BJ (cell line): ENCODE measurements around the gene ADD1. TPM values are rescaled to one million over a fixed set of nuclear protein-coding genes. Genes with fewer than 3 reads are reported as not detected.

Source experiments
- CTCF ChIA-PET: fragments of 350-600 bp; formaldehyde crosslinking; extraction: SDS; loops from one replicate; lab custom pipeline; 2021; ENCODE audit warnings: antibody characterized with exemption, inconsistent platforms; lab: Yijun Ruan, JAX
- POLR2A ChIA-PET: fragments of 300-600 bp; sonication (Branson Sonifier 250); formaldehyde crosslinking; extraction: SDS; loops from one replicate; lab custom pipeline; 2021; ENCODE audit warnings: antibody characterized with exemption; lab: Charles Lee
- DNase-seq: peaks from one replicate; pipeline ENCODE4 v3.0.0-alpha.2; 2011; ENCODE audit warnings: low read depth
- H3K27me3 ChIP-seq: 2 replicates; pipeline ENCODE4 v1.6.0; 2011; ENCODE audit warnings: low read length; ENCODE audit not compliant: control insufficient read depth, insufficient read depth
- H3K36me3 ChIP-seq: 2 replicates; pipeline ENCODE4 v1.5.1; 2011; ENCODE audit warnings: low read length; ENCODE audit not compliant: control insufficient read depth, insufficient read depth
- H3K4me3 ChIP-seq: 2 replicates; pipeline ENCODE4 v1.5.1; 2011; ENCODE audit warnings: low read depth, mild to moderate bottlenecking, control low read depth, low read length
- polyA plus RNA-seq: library from polyadenylated mRNA; depleted of rRNA; stranded (reverse); fragments of >200 nt; gene quantifications from 2 replicates; pipeline ENCODE4 v1.2.3, GENCODE V29; 2011
- TF ChIP-seq, protein P1 (sequence below): IDR thresholded peaks from 2 replicates; pipeline ENCODE4 v1.5.1; 2011; ENCODE audit warnings: low read depth, mild to moderate bottlenecking, control low read depth, inconsistent platforms, low read length, moderate library complexity; ENCODE audit not compliant: insufficient read depth

ADD1 gene
- polyA plus RNA-seq, 1 experiment = 140 TPM

DNA sequence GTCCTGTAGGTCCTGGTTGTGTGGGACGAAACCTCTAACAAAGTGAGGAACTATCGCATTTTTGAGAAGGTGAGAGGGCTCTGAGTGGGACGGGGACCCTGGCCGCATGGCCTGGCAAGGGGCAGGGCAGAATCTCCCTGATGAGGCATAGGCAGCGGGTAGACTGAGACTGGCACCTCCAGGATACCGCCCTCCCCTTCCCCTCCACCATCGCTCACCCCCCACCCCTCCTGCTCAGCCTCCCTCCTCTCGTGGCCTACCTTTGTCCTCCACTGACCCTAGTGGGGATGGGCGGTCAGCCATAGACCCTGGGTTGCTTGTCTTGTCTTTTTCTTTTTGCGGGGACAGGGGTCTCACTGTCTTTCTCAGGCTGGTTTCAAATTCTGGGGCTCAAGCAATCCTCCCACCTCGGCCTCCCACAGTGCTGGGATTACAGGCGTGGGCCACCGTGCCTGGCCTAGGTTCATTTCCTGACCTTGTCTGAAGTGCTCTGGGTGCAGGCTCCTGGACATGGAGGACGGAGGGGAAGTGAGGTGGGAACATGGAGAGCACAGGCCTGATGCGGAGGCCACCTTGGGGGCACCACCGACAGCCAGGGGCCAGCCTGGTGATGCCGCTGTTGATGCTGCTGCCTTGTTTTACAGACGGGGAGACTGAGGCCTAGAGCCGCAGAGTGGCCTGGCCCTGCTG lies 10.5 kb upstream of the ADD1 start:
- ChIA-PET POLR2A (no interaction called here), CTCF (no interaction called here)
- TF ChIP-seq, protein P1, sequence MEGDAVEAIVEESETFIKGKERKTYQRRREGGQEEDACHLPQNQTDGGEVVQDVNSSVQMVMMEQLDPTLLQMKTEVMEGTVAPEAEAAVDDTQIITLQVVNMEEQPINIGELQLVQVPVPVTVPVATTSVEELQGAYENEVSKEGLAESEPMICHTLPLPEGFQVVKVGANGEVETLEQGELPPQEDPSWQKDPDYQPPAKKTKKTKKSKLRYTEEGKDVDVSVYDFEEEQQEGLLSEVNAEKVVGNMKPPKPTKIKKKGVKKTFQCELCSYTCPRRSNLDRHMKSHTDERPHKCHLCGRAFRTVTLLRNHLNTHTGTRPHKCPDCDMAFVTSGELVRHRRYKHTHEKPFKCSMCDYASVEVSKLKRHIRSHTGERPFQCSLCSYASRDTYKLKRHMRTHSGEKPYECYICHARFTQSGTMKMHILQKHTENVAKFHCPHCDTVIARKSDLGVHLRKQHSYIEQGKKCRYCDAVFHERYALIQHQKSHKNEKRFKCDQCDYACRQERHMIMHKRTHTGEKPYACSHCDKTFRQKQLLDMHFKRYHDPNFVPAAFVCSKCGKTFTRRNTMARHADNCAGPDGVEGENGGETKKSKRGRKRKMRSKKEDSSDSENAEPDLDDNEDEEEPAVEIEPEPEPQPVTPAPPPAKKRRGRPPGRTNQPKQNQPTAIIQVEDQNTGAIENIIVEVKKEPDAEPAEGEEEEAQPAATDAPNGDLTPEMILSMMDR = no peak
- H3K4me3 ChIP-seq = no peak overlapping the region
- H3K27me3 ChIP-seq = no peaks in the 10 kb centered on the region
- peaks cover 52% of the 10 kb centered on the region for H3K36me3 ChIP-seq
- DNase-seq = no peak

DNA sequence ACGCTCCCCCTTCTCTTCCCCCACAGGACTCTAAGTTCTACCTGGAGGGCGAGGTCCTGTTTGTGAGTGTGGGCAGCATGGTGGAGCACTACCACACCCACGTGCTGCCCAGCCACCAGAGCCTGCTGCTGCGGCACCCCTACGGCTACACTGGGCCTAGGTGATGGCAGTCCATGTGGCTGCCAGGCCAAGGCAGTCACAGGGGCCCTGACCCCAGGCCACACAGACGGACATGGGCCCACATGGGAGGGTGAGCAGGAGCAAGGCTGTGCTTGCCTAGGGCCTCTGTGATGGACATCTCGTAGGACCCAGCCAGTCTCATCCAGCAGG lies 10.0 kb upstream of the ADD1 start:
- POLR2A ChIA-PET = no interaction called here

DNA sequence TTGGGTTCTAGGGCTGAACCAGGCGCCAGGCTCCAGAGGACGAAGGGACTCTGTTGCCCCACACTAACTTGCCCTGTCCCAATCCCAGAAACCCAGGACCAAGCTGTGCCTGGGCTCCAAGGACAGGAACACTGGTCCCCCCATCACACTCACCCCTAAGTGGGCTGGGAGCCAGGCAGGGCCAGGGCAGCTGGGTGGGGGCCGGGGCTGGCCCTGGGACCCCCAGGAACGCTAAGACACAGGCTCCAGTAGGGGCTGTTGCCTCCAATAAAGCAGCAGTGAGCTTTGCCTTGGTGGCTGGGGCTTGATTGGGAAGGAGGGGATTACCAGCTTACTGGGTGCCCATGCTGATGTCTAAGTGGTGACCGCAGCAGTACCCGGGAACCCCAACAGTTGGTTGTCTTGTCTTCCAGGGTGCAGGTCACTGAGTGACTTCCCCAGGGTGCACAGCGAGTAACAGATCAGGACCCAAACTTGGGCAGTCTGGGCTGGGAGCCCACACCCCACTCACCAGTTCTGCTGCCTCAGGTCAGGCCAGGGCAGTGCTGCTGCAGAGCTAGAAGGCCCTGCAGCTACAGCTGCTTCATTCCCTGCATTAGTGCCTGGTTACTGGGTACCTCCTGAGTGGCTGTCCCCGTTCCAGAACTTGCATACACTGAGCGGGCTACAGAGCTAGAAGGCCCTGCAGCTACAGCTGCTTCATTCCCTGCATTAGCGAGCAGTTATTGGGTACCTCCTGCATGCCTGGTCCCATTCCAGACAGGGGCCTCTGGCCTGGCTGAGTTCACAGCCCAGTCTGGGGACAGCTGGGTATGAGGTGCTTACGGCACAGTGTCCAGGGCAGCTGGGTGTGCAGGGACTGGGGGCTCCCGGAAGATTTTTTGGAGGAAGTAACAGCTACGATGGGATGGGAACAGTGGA lies 9.4 kb upstream of the ADD1 start:
- DNase-seq = no peak

More for the DNA sequence above, 10.0 kb upstream of the ADD1 start:
- DNase-seq = no peak
- peaks cover 49% of the 10 kb centered on the region for H3K36me3 ChIP-seq
- no peaks in the 10 kb centered on the region for H3K27me3 ChIP-seq
- CTCF ChIA-PET = no interaction called here
- TF ChIP-seq, protein P1 = no peak
- no peak overlapping the region for H3K4me3 ChIP-seq

DNA sequence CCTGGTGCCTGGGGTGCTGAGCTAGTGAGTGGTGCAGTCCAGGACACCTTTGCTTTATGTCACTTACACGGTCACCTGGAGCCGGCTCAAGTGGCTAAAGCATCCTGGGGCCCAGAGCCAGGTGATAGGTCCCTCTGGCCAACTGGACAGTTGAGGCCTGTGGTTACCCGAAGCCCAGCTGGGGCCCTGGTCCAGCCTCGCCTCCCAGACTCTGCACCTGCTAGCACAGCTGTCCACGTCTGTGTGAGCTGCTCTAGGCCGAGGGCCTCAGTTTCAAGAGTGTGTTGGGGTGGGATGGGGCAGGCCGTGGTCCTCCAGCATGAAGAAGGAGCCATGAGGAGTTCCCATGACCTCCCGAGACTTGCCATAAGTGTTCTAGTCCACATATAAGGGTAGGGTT lies 7.7 kb upstream of the ADD1 start:
- TF ChIP-seq, protein P1 = no peak
- no peak for DNase-seq
- ChIA-PET POLR2A (no interaction called here), CTCF (no interaction called here)
- Histone ChIP-seq H3K36me3 (peaks cover 33% of the 10 kb centered on the region), H3K27me3 (no peaks in the 10 kb centered on the region), H3K4me3 (no peak overlapping the region)

More for the DNA sequence above, 9.4 kb upstream of the ADD1 start:
- Histone ChIP-seq H3K4me3 (no peak overlapping the region), H3K27me3 (no peaks in the 10 kb centered on the region), H3K36me3 (peaks cover 44% of the 10 kb centered on the region)
- ChIA-PET CTCF (no interaction called here), POLR2A (no interaction called here)
- TF ChIP-seq, protein P1 = no peak

DNA sequence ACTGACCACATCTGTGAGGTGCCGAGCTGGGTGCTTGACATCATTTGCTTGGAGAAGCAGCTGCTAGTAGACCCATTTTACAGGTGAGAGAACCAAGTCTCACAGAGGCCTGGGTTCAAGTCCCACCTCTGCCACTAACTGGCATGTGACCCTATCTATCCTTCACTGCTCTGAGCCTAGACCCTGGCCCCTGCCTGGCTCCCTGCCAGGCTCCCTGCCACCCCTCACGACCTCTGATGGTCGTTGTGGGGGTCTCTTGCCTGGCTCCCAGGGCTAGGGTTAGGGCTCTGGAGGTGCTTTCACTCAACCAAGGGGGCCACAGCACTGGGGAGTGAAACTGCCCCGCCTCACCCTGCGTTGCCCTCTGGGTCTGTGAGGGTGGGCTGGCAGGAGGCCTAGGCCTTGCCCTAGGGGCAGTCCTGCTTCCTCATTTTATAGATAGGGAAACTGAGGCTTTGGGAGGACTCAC lies 7.2 kb upstream of the ADD1 start:
- no peak for DNase-seq
- ChIA-PET POLR2A (no interaction called here), CTCF (no interaction called here)

More for the DNA sequence above, 7.2 kb upstream of the ADD1 start:
- H3K4me3 ChIP-seq = no peak overlapping the region
- H3K27me3 ChIP-seq = no peaks in the 10 kb centered on the region
- TF ChIP-seq, protein P1 = no peak
- peaks cover 31% of the 10 kb centered on the region for H3K36me3 ChIP-seq
